ENCODE results near the gene MUSK. TPM values are rescaled to one million over a fixed set of nuclear protein-coding genes. Genes with fewer than 3 reads are reported as not detected.

The MUSK gene
- total RNA-seq, 1 donor from 2014 or later = 3.2 TPM

DNA sequence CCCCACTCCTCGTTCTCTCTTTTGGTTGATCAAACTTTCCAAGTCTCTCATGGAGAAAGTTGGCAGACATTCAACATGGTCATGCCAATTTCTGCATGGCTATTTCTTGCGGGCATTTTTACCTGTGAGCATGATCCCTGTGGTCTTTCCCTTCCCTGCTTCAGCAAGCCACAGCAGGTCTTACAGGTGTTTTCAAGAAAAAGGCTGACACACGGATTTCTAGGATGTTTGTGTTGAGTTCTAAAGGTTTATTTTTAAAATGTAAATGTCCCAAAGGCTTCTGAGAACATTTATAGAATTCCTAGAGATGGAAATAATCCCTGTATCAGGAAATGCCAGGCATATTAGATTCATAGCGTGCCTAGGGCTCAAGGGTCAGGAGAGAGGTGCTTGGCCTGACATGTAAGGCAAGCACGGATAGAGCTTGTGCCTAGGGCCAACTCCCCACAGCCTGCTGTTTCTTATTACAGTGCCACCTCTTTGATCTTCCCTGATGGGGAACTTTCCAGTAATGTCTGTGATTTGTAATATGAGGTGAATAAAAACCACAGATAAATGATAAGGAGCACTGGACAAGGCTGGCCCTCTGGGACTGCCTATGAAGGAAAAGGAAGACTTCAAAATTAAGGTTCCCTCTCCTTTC is 79.8 kb downstream of the MUSK start:
- TF ChIP-seq, protein P1, sequence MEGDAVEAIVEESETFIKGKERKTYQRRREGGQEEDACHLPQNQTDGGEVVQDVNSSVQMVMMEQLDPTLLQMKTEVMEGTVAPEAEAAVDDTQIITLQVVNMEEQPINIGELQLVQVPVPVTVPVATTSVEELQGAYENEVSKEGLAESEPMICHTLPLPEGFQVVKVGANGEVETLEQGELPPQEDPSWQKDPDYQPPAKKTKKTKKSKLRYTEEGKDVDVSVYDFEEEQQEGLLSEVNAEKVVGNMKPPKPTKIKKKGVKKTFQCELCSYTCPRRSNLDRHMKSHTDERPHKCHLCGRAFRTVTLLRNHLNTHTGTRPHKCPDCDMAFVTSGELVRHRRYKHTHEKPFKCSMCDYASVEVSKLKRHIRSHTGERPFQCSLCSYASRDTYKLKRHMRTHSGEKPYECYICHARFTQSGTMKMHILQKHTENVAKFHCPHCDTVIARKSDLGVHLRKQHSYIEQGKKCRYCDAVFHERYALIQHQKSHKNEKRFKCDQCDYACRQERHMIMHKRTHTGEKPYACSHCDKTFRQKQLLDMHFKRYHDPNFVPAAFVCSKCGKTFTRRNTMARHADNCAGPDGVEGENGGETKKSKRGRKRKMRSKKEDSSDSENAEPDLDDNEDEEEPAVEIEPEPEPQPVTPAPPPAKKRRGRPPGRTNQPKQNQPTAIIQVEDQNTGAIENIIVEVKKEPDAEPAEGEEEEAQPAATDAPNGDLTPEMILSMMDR (IDR thresholded peaks at IDR 0.05) = no peak
- Histone ChIP-seq H3K36me3 (no peaks in the 10 kb centered on the region), H3K4me1 (peaks cover 4% of the 10 kb centered on the region), H3K4me3 (no peak overlapping the region), H3K27ac (no peak overlapping the region), H3K27me3 (ENCODE audit: low read depth) (no peaks in the 10 kb centered on the region), H3K9me3 (no peaks in the 10 kb centered on the region)
- intact Hi-C loops (cut with DNase I) = no loop called here
- no peak for ATAC-seq
- no peak for DNase-seq

DNA sequence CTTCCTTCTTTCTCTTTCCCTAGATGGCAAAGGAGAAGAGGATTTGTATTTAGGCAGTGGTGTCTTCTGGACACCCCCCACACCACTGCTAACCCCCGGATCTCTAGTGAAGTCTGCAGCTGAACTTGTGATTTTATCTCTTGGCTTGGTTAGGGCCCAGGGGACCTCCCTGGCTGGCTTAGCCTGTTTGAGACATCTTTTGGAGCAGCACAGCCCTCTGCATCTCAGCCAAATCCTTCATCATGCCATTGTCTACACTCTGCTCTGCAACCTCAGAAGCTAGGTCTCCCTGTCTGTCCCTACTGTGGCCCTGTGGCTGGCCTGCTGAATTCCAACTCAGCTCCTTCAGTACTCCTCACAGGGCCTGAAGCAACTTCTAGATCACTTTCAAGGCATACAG is 81.7 kb downstream of the MUSK start:
- Histone ChIP-seq H3K4me1 (no peaks in the 10 kb centered on the region), H3K36me3 (no peaks in the 10 kb centered on the region), H3K9me3 (no peaks in the 10 kb centered on the region), H3K27me3 (ENCODE audit: low read depth) (no peaks in the 10 kb centered on the region), H3K27ac (no peak overlapping the region), H3K4me3 (no peak overlapping the region)
- intact Hi-C loops (cut with DNase I) = no loop called here
- no peak for ATAC-seq
- TF ChIP-seq, protein P1 (IDR thresholded peaks at IDR 0.05) = no peak
- DNase-seq = no peak

DNA sequence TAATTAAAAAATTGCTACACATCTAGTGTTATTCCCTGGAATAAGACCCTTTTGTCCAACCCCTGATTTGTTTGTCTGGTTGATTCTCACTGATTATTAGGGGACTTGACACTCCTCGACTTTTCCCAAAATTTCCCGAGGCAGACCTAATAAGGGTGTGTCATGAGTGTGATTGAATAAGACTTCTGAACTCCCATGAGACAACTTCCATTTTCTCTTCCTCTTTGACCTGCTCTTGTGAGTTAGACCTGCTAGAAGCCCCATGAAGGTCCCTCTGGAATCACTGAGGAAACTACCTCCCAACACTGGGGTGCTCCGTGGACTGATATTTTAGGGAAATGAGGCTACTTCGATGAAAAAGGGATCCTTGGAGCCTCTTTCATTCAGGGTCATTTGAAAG is 83.4 kb downstream of the MUSK start:
- TF ChIP-seq, protein P1 (IDR thresholded peaks at IDR 0.05) = no peak
- no peaks in the 10 kb centered on the region for H3K4me1 ChIP-seq
- DNase-seq = no peak

DNA sequence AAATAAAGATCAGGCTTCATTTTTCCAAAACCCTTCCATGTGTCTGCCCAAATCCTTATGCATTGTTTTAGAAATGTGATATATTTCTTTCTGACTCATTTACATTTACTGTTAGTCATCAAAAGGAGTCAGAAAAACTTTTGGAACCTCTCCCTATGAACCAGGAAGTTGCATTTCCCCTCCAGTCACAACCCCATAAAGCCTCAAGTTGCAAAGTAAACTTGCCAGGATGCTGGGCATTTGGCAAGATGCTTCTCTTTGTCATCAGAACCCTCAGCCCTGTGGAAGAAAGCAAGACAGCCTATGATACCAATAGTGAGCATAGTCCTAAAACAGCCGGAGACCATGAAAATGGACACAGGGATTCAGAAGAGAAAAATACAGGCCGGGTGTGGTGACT is 84.2 kb downstream of the MUSK start:
- peak in 1 of 2 donors; percentile 27 for ATAC-seq
- H3K36me3 ChIP-seq = no peaks in the 10 kb centered on the region
- no peaks in the 10 kb centered on the region for H3K27me3 ChIP-seq (ENCODE audit: low read depth)
- no peak overlapping the region for H3K27ac ChIP-seq
- no peak overlapping the region for H3K4me3 ChIP-seq
- no peak for DNase-seq
- intact Hi-C loops (cut with DNase I) = no loop called here
- no peaks in the 10 kb centered on the region for H3K9me3 ChIP-seq
- TF ChIP-seq, protein P1 (IDR thresholded peaks at IDR 0.05) = no peak
- H3K4me1 ChIP-seq = no peaks in the 10 kb centered on the region

More for the DNA sequence above, 83.4 kb downstream of the MUSK start:
- H3K36me3 ChIP-seq = no peaks in the 10 kb centered on the region
- H3K9me3 ChIP-seq = no peaks in the 10 kb centered on the region
- no peaks in the 10 kb centered on the region for H3K27me3 ChIP-seq (ENCODE audit: low read depth)
- H3K4me3 ChIP-seq = no peak overlapping the region
- intact Hi-C loops (cut with DNase I) = no loop called here
- H3K27ac ChIP-seq = no peak overlapping the region
- no peak for ATAC-seq

DNA sequence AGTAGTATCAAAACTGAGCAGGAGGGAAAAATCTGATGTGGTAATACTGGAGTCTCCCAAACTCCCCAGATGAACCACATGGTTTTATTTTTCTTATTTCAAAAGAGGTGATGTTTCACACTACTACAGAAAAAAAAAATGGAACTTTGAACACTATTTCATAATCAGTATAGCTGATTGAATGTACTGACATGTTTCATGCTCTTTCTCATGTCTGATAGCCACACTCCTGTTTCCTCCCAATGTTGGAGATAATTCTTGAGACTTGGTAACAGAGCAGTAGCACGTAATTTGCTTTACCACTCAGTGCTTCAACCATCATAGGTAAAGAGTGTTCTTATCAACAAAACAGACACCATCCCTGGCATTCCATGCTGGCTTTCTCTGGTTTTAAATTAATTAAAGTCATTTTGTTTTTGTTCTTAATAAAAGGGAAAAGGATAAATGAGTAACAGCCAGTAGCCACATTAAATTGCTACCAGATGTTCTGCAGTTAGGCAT is 85.2 kb downstream of the MUSK start:
- H3K27ac ChIP-seq = no peak overlapping the region
- H3K4me3 ChIP-seq = no peak overlapping the region
- TF ChIP-seq, protein P1 (IDR thresholded peaks at IDR 0.05) = no peak
- DNase-seq = no peak
- no peaks in the 10 kb centered on the region for H3K4me1 ChIP-seq
- H3K9me3 ChIP-seq = no peaks in the 10 kb centered on the region
- no peaks in the 10 kb centered on the region for H3K36me3 ChIP-seq
- no peak for ATAC-seq
- intact Hi-C loops (cut with DNase I) = no loop called here
- H3K27me3 ChIP-seq (ENCODE audit: low read depth) = no peaks in the 10 kb centered on the region

Measured in lower lobe of right lung (tissue), 2 donors.